Measurements from ENCODE around the gene ERGIC3. TPM values are rescaled to one million over a fixed set of nuclear protein-coding genes. Genes with fewer than 3 reads are reported as not detected.

ERGIC3 gene
- total RNA-seq, 4 donors from 2014 or later = 124 to 310 (median 195) TPM

DNA sequence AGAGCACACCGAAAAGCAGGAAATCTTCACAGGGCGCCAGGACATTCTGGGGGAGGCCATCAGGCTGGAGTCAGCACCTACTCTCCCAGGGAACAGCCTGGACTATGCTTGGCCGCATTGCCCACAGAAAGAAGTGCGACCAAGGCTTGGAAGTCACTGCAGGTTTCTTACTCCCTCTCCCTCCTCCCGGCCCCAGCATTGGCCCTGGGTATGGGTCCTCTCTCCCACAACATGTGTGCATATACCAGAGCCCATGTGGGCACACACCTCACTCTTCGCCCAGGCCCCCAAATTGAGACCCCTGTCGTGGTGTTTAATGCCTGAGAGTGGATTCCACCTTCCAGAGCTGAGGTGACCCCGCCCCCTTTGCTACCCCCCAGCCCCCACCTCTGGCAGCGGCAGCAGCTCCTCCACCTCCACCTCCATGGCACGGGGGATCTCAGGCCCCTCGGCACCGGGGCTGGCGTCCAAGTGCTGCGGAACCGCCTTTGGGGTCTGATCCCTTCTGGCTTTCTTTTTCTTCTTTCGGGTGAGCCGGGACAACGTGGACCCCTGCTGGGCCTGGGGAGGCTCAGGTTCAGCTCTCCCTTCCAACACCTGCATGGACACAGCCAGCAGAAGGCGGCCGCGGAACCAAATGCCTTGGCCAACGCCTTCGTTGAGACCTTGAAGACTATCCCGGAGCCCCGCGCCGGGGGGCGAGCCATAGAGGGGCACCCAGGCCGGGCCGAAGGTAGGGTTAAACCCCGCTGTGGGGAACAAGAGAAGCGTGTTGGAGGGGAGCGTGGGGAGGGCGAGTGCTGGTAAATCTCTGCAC is 58.5 kb downstream of the ERGIC3 start:
- peak overlapping the region; percentile 31 to 33 for H3K4me3 ChIP-seq
- H3K4me1 ChIP-seq = peaks cover 0 to 14% of the 10 kb centered on the region in 2 donors
- no peaks in the 10 kb centered on the region for H3K36me3 ChIP-seq
- no peak overlapping the region for H3K27ac ChIP-seq
- no peak for DNase-seq
- TF ChIP-seq, protein P1, sequence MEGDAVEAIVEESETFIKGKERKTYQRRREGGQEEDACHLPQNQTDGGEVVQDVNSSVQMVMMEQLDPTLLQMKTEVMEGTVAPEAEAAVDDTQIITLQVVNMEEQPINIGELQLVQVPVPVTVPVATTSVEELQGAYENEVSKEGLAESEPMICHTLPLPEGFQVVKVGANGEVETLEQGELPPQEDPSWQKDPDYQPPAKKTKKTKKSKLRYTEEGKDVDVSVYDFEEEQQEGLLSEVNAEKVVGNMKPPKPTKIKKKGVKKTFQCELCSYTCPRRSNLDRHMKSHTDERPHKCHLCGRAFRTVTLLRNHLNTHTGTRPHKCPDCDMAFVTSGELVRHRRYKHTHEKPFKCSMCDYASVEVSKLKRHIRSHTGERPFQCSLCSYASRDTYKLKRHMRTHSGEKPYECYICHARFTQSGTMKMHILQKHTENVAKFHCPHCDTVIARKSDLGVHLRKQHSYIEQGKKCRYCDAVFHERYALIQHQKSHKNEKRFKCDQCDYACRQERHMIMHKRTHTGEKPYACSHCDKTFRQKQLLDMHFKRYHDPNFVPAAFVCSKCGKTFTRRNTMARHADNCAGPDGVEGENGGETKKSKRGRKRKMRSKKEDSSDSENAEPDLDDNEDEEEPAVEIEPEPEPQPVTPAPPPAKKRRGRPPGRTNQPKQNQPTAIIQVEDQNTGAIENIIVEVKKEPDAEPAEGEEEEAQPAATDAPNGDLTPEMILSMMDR (IDR thresholded peaks at IDR 0.05) = no peak
- TF ChIP-seq POLR2A (IDR thresholded peaks at IDR 0.05) = no peak
- no peaks in the 10 kb centered on the region for H3K9me3 ChIP-seq
- intact Hi-C loops (cut with DNase I; ENCODE audit: low total_unique reads) = no loop called here
- peaks cover 0 to 5% of the 10 kb centered on the region in 2 donors for H3K27me3 ChIP-seq

DNA sequence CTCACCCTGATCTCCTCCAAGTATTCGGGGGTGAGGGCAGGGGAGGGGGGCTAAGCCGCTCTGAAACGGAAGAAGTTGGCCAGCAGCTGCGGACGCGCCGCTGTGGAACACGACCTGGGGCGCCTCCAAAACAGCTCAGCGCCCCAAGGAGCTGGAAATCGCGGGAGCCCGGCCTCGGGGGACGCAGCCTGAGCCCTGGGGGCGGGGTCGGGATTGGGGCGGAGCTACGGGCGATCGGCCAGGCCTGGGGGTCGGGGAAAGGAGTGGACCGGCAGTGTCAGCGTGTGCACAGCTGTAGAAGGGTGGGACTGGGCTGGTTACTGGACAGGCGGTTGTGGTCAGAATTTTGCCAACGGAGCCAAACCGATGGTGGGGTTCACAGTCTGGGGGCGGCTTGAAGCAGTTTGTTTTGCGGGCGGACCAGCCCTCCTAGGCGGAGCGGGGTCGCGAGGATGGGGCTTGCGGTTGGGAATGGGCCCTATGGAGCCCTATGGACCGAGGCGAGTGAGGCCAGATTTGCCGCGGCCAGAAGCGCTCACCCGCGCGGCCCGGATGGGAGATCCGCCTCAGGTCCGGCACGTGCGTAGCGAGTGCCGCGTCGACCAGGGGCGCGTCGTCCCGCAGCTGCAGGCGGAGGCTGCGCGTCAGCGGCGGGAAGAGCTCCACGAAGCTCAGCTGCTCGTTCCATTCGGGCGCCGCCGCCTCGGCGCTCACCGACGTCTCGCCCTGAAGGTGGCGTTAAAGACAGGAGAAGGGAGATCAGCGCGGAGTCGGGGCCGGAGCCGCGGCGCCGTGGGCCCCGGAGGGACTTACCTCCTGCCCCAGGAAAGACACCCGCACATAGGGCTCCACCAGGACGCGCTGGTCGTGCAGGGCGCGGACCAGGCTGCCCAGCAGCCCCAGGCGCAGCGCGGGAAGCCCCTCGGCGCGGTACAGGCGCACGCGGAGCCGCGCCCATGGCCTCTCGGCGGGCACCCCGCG is 59.4 kb downstream of the ERGIC3 start:
- peaks cover 0 to 14% of the 10 kb centered on the region in 2 donors for H3K4me1 ChIP-seq
- no peak for TF ChIP-seq POLR2A (IDR thresholded peaks at IDR 0.05)
- TF ChIP-seq, protein P1 (IDR thresholded peaks at IDR 0.05) = peak; percentile 49 to 55 (median 52)
- DNase-seq = peak; percentile 71 to 79
- H3K36me3 ChIP-seq = no peaks in the 10 kb centered on the region
- peaks cover 0 to 5% of the 10 kb centered on the region in 2 donors for H3K27me3 ChIP-seq
- intact Hi-C loops (cut with DNase I; ENCODE audit: low total_unique reads) = no loop called here
- no peaks in the 10 kb centered on the region for H3K9me3 ChIP-seq
- peak overlapping the region; percentile 31 to 33 for H3K4me3 ChIP-seq
- no peak overlapping the region for H3K27ac ChIP-seq

DNA sequence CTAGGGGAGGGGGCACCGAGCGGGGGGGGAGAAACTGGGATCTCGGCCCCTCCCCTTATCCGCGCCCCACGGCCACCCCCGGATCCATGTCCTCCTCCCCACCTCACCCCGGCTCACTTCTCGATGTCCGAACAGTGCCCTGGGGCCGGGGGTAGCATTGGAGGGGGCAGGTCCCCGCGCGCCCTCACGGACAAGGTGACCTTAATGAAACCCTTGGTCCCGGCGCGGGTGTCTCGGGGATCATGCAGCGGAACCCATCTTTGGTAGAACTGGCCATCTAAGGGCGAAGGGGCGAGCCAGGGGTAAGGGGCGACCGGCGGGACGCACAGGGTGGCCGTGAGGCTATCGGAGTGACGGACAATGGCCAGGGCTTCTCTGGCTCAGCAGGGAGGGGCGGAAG is 60.1 kb downstream of the ERGIC3 start:
- H3K27ac ChIP-seq = no peak overlapping the region
- intact Hi-C loops (cut with DNase I; ENCODE audit: low total_unique reads) = no loop called here
- H3K36me3 ChIP-seq = no peaks in the 10 kb centered on the region
- TF ChIP-seq, protein P1 (IDR thresholded peaks at IDR 0.05) = no peak
- no peak for TF ChIP-seq POLR2A (IDR thresholded peaks at IDR 0.05)
- no peaks in the 10 kb centered on the region for H3K9me3 ChIP-seq
- peaks cover 0 to 5% of the 10 kb centered on the region in 2 donors for H3K27me3 ChIP-seq
- H3K4me1 ChIP-seq = peaks cover 0 to 14% of the 10 kb centered on the region in 2 donors
- peak overlapping the region; percentile 31 to 33 for H3K4me3 ChIP-seq
- no peak for DNase-seq

DNA sequence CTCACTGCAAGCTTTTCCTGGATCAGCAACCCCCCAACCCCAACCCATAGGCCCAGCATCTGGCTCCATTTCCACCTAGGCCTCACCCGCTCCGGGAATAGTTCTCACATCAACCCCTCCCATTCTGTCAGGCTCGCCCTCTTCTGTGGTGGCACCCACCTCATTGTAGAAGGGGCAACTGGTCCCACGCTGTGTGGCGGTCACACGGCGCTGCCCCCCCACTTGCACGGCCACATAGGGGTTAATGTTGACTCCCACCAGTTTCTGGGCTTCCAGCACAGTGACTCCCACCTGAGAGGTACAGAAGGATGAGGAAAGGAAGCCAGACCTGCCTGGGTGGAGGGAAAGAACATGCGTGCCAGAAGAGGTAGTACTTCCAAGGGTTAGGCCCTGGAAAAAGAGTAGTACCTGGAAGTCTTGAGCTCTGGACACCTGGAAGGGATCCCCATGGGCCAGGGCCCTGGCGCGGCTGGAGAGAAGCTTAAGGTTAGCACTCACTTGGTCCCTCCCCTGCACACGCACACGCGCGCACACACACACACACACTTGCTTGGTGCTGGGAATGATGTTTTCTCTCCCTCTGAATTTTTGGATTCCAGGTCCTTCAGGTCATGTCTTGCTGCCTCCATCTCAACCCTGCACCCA is 61.1 kb downstream of the ERGIC3 start:
- DNase-seq = no peak
- H3K27ac ChIP-seq = no peak overlapping the region
- no peaks in the 10 kb centered on the region for H3K36me3 ChIP-seq
- intact Hi-C loops (cut with DNase I; ENCODE audit: low total_unique reads) = no loop called here
- TF ChIP-seq, protein P1 (IDR thresholded peaks at IDR 0.05) = no peak
- no peak for TF ChIP-seq POLR2A (IDR thresholded peaks at IDR 0.05)
- no peak overlapping the region for H3K4me3 ChIP-seq
- peaks cover 0 to 5% of the 10 kb centered on the region in 2 donors for H3K27me3 ChIP-seq
- peaks cover 0 to 14% of the 10 kb centered on the region in 2 donors for H3K4me1 ChIP-seq
- H3K9me3 ChIP-seq = no peaks in the 10 kb centered on the region
